GM23338 (cell line): ENCODE results near the gene PLXNA2. TPM values are rescaled to one million over a fixed set of nuclear protein-coding genes. Genes with fewer than 3 reads are reported as not detected.

Experiments
- ATAC-seq: fragments of 200-7000 bp; cut with Tn5 transposase; 3 replicates; pipeline ENCODE4 v1.9.1; 2020
- DNase-seq: peaks from one replicate; pipeline ENCODE4 v3.0.0-alpha.2; 2015; ENCODE audit warnings: low spot score
- H2AFZ ChIP-seq: fragments of 200-600 bp; sonication (generic); 2 replicates; pipeline ENCODE4 v1.8.0; 2016; ENCODE audit warnings: antibody characterized with exemption, mild to moderate bottlenecking, moderate library complexity
- H3F3A ChIP-seq: fragments of 200-600 bp; sonication (generic); replicated peaks from 2 replicates; pipeline ENCODE4 v1.8.0; 2017; ENCODE audit warnings: antibody characterized with exemption, mixed run types, low read depth
- H3K27ac ChIP-seq: fragments of 200-600 bp; sonication (generic); 2 replicates; pipeline ENCODE4 v1.6.1; 2016; ENCODE audit warnings: low read depth
- H3K27me3 ChIP-seq: fragments of 200-600 bp; sonication (generic); 2 replicates; pipeline ENCODE4 v1.8.0; 2016; ENCODE audit warnings: mild to moderate bottlenecking, mixed run types, moderate library complexity; ENCODE audit not compliant: insufficient read depth
- H3K36me3 ChIP-seq: fragments of 200-600 bp; sonication (generic); 2 replicates; pipeline ENCODE4 v1.8.0; 2016; ENCODE audit warnings: mild to moderate bottlenecking; ENCODE audit not compliant: insufficient read depth
- H3K4me1 ChIP-seq: fragments of 200-600 bp; sonication (generic); 2 replicates; pipeline ENCODE4 v1.8.0; 2016; ENCODE audit warnings: mild to moderate bottlenecking, moderate library complexity; ENCODE audit not compliant: insufficient read depth
- H3K4me2 ChIP-seq: fragments of 200-600 bp; sonication (generic); 2 replicates; pipeline ENCODE4 v1.7.1; 2017; ENCODE audit warnings: mixed run types
- H3K4me3 ChIP-seq: fragments of 200-600 bp; sonication (generic); 2 replicates; pipeline ENCODE4 v1.6.1; 2016; ENCODE audit warnings: mixed run types
- H3K79me2 ChIP-seq: fragments of 200-600 bp; sonication (generic); replicated peaks from 2 replicates; pipeline ENCODE4 v1.8.0; 2017; ENCODE audit warnings: mild to moderate bottlenecking; ENCODE audit not compliant: insufficient read depth
- H3K9me2 ChIP-seq: fragments of 200-600 bp; sonication (generic); 2 replicates; pipeline ENCODE4 v1.8.0; 2017; ENCODE audit not compliant: insufficient read depth
- H4K20me1 ChIP-seq: fragments of 200-600 bp; sonication (generic); replicated peaks from 2 replicates; pipeline ENCODE4 v1.8.0; 2017; ENCODE audit warnings: mild to moderate bottlenecking; ENCODE audit not compliant: insufficient read depth
- H3K27ac Mint-ChIP-seq: 2 replicates; pipeline ENCODE4 v1.8.0; 2020; ENCODE audit warnings: inconsistent platforms, mild to moderate bottlenecking, moderate library complexity, mixed read lengths
- H3K27me3 Mint-ChIP-seq: 3 replicates; pipeline ENCODE4 v1.8.0; 2022; ENCODE audit warnings: low read depth, mild to moderate bottlenecking, moderate library complexity, mixed read lengths, inconsistent platforms; ENCODE audit not compliant: insufficient read depth, poor library complexity
- H3K36me3 Mint-ChIP-seq: 3 replicates; pipeline ENCODE4 v1.8.0; 2021; ENCODE audit warnings: low read depth, mild to moderate bottlenecking, inconsistent platforms, moderate library complexity, mixed read lengths
- H3K4me1 Mint-ChIP-seq: 3 replicates; pipeline ENCODE4 v1.8.0; 2020; ENCODE audit warnings: mild to moderate bottlenecking, inconsistent platforms, mixed read lengths
- H3K4me3 Mint-ChIP-seq: 3 replicates; pipeline ENCODE4 v1.8.0; 2021; ENCODE audit warnings: moderate library complexity, mild to moderate bottlenecking, inconsistent platforms, mixed read lengths
- H3K9me3 Mint-ChIP-seq: 3 replicates; pipeline ENCODE4 v1.8.0; 2020; ENCODE audit warnings: moderate library complexity, mild to moderate bottlenecking, inconsistent platforms, mixed read lengths
- CREB1 ChIP-seq: fragments of 250-450 bp; sonication (Bioruptor Pico); IDR thresholded peaks from 2 replicates; pipeline ENCODE4 v1.5.0; 2020; ENCODE audit warnings: low read depth, mild to moderate bottlenecking, moderate library complexity
- CTCF ChIP-seq, 2 experiments: fragments of 200-600 bp in 1 of 2; sonication (generic) in 1 of 2; conservative IDR thresholded peaks; 2 replicates each; pipeline versions ENCODE4 v1.5.1 to v1.6.1; 2016 to 2017; ENCODE audit warnings: antibody characterized with exemption in 2 of 2, low read depth in 2 of 2, mild to moderate bottlenecking in 2 of 2, moderate library complexity in 1 of 2
- EZH2 ChIP-seq: fragments of 200-600 bp; sonication (generic); IDR thresholded peaks from one replicate; pipeline ENCODE4 v1.8.0; 2017; ENCODE audit warnings: antibody characterized with exemption, mild to moderate bottlenecking, low read depth; ENCODE audit not compliant: unreplicated experiment
- REST ChIP-seq: IDR thresholded peaks from one replicate; pipeline ENCODE4 v1.6.1; 2018; ENCODE audit warnings: antibody characterized with exemption; ENCODE audit not compliant: unreplicated experiment
- ZNF331 ChIP-seq: fragments of 250-450 bp; sonication (Bioruptor Pico); IDR thresholded peaks from 2 replicates; pipeline ENCODE4 v1.5.0; 2020; ENCODE audit warnings: low read depth, mild to moderate bottlenecking, moderate library complexity
- ZNF462 ChIP-seq: fragments of 250-450 bp; sonication (Bioruptor Pico); IDR thresholded peaks from 2 replicates; pipeline ENCODE4 v1.5.0; 2020; ENCODE audit warnings: mild to moderate bottlenecking, moderate library complexity
- polyA plus RNA-seq: library from polyadenylated mRNA; unstranded; fragments of >200 nt; fragmentation: Nextera tagmentation; extraction: Ambion mirVana; gene quantifications from 2 replicates; pipeline ENCODE4 v1.2.1, GENCODE V29; 2016
- total RNA-seq: library from RNA; depleted of rRNA; stranded (reverse); fragments of >200 nt; shearing (Covaris generic); gene quantifications from 2 replicates; pipeline ENCODE4 v1.2.3, GENCODE V29; 2014

PLXNA2 gene
- total and polyA plus RNA-seq, 2 experiments from 2014 or later, result 0.40 to 1.8 TPM

- TF ChIP-seq REST, result no peak
- no peak for TF ChIP-seq CTCF (conservative IDR thresholded peaks at IDR 0.05; ENCODE audit: low read depth in 2 of 2)
Measured at GRCh38 chr1:208231881-208232661, 12.1 kb downstream of the PLXNA2 start (continued).

- Histone ChIP-seq H3K9me2 (no peaks in the 10 kb centered on the region), H2AFZ (no peak overlapping the region), H3F3A (no peaks in the 10 kb centered on the region), H4K20me1 (no peaks in the 10 kb centered on the region), H3K4me1 (peaks cover 18% of the 10 kb centered on the region), H3K4me3 (no peak overlapping the region), H3K79me2 (no peaks in the 10 kb centered on the region), H3K27ac (no peak overlapping the region), H3K27me3 (no peaks in the 10 kb centered on the region), H3K4me2 (no peak overlapping the region), H3K36me3 (no peaks in the 10 kb centered on the region)
- Mint-ChIP-seq H3K4me3 (no peak overlapping the region), H3K9me3 (no peaks in the 10 kb centered on the region), H3K27me3 (peaks cover 3% of the 10 kb centered on the region), H3K27ac (no peak overlapping the region), H3K36me3 (no peaks in the 10 kb centered on the region), H3K4me1 (peaks cover 63% of the 10 kb centered on the region)
- DNase-seq (no peak), ATAC-seq (no peak)
- TF ChIP-seq EZH2 (no peak), ZNF331 (CRISPR knock-in tag) (no peak), CREB1 (CRISPR knock-in tag) (no peak), ZNF462 (CRISPR knock-in tag) (no peak)
Measured at GRCh38 chr1:208230668-208231529, 13.3 kb downstream of the PLXNA2 start.
